CD4-positive, CD25-positive, alpha-beta regulatory T cell (primary cell): Measurements from ENCODE around the gene MAIP1. TPM values are rescaled to one million over a fixed set of nuclear protein-coding genes. Genes with fewer than 3 reads are reported as not detected.

ENCODE experiments used
- ATAC-seq, 2 donors: fragments of 150-1000 bp; cut with Tn5 transposase; one replicate each; pipeline ENCODE4 v1.10.0; 2021; ENCODE audit warnings: low read depth in 2 of 2, moderate number of reproducible peaks in 2 of 2, moderate library complexity in 1 of 2
- DNase-seq, 3 donors: peaks; one replicate each; pipeline versions ENCODE4 v3.0.0 to v3.0.0-alpha.2; 2012 to 2022; ENCODE audit warnings: mixed read lengths in 1 of 3
- H3K27ac ChIP-seq: one replicate; pipeline ENCODE4 v1.7.0; 2013; ENCODE audit warnings: mild to moderate bottlenecking, low read length; ENCODE audit not compliant: insufficient read depth, poor library complexity, severe bottlenecking
- H3K27me3 ChIP-seq: one replicate; pipeline ENCODE4 v1.7.0; 2013; ENCODE audit warnings: low read length; ENCODE audit not compliant: control insufficient read depth, insufficient read depth
- H3K36me3 ChIP-seq: one replicate; pipeline ENCODE4 v1.7.0; 2013; ENCODE audit warnings: mild to moderate bottlenecking, low read length, moderate library complexity; ENCODE audit not compliant: control insufficient read depth, insufficient read depth
- H3K4me1 ChIP-seq: 2 replicates; pipeline ENCODE4 v1.7.0; 2013; ENCODE audit warnings: mild to moderate bottlenecking, low read length; ENCODE audit not compliant: insufficient read depth, control insufficient read depth, poor library complexity, severe bottlenecking
- H3K4me3 ChIP-seq: one replicate; pipeline ENCODE4 v1.7.0; 2013; ENCODE audit warnings: low read depth, mild to moderate bottlenecking, low read length, moderate library complexity
- H3K9me3 ChIP-seq, 2 experiments: 1 replicate in 1 of 2; 2 replicates in 1 of 2; pipeline ENCODE4 v1.7.0; 2013; ENCODE audit warnings: low read length in 2 of 2, mild to moderate bottlenecking in 1 of 2, moderate library complexity in 1 of 2; ENCODE audit not compliant: control insufficient read depth in 2 of 2
- H3K27ac Mint-ChIP-seq, 3 donors: one replicate each; pipeline ENCODE4 v1.8.0; 2020 to 2022; ENCODE audit warnings: mild to moderate bottlenecking in 3 of 3, mixed read lengths in 3 of 3, moderate library complexity in 2 of 3
- H3K27me3 Mint-ChIP-seq: one replicate; pipeline ENCODE4 v1.8.0; 2022; ENCODE audit warnings: mild to moderate bottlenecking, mixed read lengths
- H3K36me3 Mint-ChIP-seq: one replicate; pipeline ENCODE4 v1.8.0; 2020; ENCODE audit warnings: mixed read lengths
- H3K4me1 Mint-ChIP-seq, 4 donors: one replicate each; pipeline ENCODE4 v1.8.0; 2020 to 2022; ENCODE audit warnings: mixed read lengths in 4 of 4, mild to moderate bottlenecking in 1 of 4
- H3K4me3 Mint-ChIP-seq, 4 donors: one replicate each; pipeline ENCODE4 v1.8.0; 2020 to 2022; ENCODE audit warnings: mild to moderate bottlenecking in 4 of 4, mixed read lengths in 4 of 4, moderate library complexity in 3 of 4
- H3K9me3 Mint-ChIP-seq, 7 donors: one replicate each; pipeline ENCODE4 v1.8.0; 2020 to 2022; ENCODE audit warnings: mixed read lengths in 7 of 7, mild to moderate bottlenecking in 3 of 7, moderate library complexity in 2 of 7
- polyA plus RNA-seq, 4 donors: library from polyadenylated mRNA; unstranded; fragments of 300-500 nt; fragmentation: Illumina TruSeq; gene quantifications; one replicate each; pipeline ENCODE4 v1.2.3, GENCODE V29; 2021
- total RNA-seq: library from RNA; stranded (reverse); gene quantifications from one replicate; pipeline ENCODE4 v1.2.3, GENCODE V29; 2022

MAIP1 gene
- total and polyA plus RNA-seq, 5 donors from 2014 or later = 17.7 to 25.5 (median 21.5) TPM

DNA sequence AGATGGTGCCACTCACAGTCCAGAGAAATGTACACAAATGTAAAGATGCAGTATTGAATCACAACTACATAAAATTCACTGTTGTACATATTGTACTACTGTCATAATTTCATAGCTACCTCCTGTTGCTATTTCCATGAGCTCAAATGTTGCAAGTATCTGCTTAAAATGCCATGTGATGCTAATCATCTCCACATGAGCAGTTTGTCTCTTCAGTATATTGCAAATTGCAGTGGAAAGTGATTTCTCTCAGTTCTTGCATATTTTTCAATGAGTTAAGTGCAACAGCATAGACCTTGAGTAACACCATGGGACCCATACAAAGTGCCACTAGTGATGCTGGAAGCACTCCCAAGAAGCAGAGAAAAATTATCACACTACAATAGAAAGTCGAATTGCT, 51.9 kb downstream of the MAIP1 start:
- no peaks in the 10 kb centered on the region for H3K9me3 ChIP-seq
- Mint-ChIP-seq H3K9me3 (peaks cover 0 to 2% (median 0%) of the 10 kb centered on the region in 7 donors), H3K4me3 (no peak overlapping the region), H3K36me3 (no peaks in the 10 kb centered on the region), H3K4me1 (no peaks in the 10 kb centered on the region), H3K27me3 (peaks cover 19% of the 10 kb centered on the region), H3K27ac (no peak overlapping the region)
- no peaks in the 10 kb centered on the region for H3K36me3 ChIP-seq
- DNase-seq (no peak), ATAC-seq (no peak)
- no peaks in the 10 kb centered on the region for H3K4me1 ChIP-seq
- H3K4me3 ChIP-seq = no peak overlapping the region
- H3K27me3 ChIP-seq = peaks cover 13% of the 10 kb centered on the region
- H3K27ac ChIP-seq = no peak overlapping the region

DNA sequence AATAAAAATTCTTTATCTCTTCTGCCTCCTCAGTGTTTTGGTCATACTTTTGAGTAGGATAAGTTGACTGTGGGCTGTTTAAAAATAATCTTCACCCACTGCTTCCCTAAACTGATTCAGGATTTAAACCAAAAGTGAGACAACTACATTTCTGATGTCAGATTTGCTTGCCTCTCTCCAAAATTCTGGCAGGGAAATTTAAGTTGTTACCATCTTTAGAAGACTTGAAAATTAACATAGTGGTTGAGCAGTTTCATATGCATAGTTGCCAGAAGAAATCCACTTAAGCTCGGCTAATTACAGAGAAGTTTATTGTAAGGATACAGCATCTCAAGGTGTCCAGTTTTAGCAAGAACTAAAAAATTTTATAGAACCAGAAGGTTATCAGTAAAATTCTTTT, 57.0 kb downstream of the MAIP1 start:
- peaks cover under 1% of the 10 kb centered on the region for H3K27me3 ChIP-seq
- H3K36me3 ChIP-seq = no peaks in the 10 kb centered on the region
- Mint-ChIP-seq H3K9me3 (peaks cover 0 to 5% (median 2%) of the 10 kb centered on the region in 7 donors), H3K4me1 (no peaks in the 10 kb centered on the region), H3K27me3 (peaks cover 12% of the 10 kb centered on the region), H3K27ac (no peak overlapping the region), H3K36me3 (no peaks in the 10 kb centered on the region), H3K4me3 (no peak overlapping the region)
- no peaks in the 10 kb centered on the region for H3K4me1 ChIP-seq
- no peak overlapping the region for H3K27ac ChIP-seq
- no peak overlapping the region for H3K4me3 ChIP-seq
- no peak for ATAC-seq
- H3K9me3 ChIP-seq = no peaks in the 10 kb centered on the region
- no peak for DNase-seq

Other genes with a start within 250 kb of the MAIP1 start
- gene FTCDNL1, start 104.4 kb upstream of the MAIP1 start, total RNA-seq = 0.32 TPM
- gene FTCDNL1, start 104.4 kb upstream of the MAIP1 start, polyA plus RNA-seq = 1 to 10 TPM in 1 of 4 donors, under 1 TPM in 2, not detected in 1; 0.28 to 1.3 (median 0.56) TPM
- gene C2orf69, start 44.3 kb upstream of the MAIP1 start, total RNA-seq = 17.2 TPM
- gene C2orf69, start 44.3 kb upstream of the MAIP1 start, polyA plus RNA-seq = 10 to 100 TPM; 12.4 to 16.1 (median 14.3) TPM
- 14.1 TPM for gene TYW5, start 91 bp upstream of the MAIP1 start, total RNA-seq
- 1 to 10 TPM; 4.0 to 5.1 (median 4.5) TPM for gene TYW5, start 91 bp upstream of the MAIP1 start, polyA plus RNA-seq